ENCODE results near the gene RXRA.

RXRA gene

DNA sequence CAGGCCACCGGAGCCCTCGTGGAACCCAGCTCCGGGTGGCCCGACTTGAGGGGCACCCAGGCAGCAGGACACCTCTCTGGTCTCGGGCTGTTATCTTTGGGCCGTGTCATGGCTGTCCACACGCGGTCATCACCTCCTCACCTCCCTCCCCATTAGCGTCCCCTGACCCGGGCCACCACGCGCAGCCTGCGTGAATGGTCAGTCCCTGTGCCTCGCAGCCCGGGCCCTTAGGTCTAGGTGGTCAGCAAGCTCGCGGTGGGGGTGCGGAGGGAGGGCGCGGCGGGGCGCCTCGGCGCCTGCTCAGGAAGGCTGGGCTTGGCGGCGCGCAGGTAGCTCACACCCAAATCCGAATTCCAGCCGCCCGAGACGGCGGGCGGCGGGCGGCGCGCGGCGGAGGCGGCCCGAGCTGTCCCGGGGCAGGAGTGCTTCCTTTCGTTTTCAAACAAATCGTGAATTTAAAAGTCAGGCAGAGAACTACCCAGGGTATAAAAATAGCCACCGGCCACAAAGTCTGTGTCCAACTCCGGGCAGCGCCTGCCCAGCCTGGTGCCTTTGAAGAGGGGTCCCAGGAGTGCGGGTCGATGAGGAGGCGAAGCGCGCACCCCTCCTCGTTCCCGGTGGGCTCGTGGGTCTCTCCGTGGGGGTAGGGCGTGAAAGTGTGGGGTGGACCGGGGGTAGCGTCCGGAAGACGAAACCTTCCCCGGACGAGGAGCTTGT is 1.0 kb upstream of the RXRA start:
- FAIRE-seq, result no peak

DNA sequence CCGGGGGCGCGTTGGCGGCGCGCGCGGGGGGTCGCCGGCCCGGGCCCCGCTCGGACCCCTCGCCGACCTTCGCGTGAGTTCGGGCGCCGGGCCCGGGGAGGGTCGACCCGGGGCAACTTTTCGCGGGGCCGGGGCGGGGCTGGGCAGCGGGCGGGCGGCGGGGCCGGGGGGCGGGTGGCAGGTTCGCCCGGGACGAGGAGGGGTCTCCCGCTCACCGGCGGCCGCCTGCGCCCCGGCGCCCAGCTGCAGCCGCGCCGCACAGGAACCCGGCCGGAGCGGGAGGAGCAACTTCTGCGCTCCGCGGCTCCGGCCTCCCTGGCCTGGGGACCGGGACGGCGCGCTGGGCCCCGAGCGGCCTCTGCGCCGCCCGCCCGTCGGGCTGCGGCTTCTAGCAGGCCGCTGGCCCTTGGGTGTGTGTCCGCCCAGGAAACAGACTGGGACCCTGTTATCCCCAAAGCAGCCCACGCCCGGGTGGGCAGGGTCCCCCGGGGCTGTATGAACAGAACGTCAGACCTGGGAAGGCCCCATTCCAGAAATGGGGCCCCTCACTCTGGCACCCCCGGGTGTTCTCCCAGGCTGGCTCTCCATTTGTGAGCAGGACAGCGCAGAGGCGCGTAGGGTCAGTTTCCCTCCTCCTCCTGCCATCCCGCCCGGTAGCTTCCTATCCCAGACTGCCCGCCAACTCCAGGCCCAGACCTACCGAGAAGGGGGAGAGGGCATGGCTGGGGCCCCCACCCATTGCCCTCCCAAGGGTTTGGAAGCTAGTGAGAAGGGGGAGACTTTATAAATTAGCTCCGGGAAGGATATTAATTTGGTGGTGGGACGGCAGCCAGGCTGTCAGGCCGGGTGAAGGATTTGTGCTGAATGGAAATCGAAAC is 708 bp downstream of the RXRA start:
- FAIRE-seq, result no peak

DNA sequence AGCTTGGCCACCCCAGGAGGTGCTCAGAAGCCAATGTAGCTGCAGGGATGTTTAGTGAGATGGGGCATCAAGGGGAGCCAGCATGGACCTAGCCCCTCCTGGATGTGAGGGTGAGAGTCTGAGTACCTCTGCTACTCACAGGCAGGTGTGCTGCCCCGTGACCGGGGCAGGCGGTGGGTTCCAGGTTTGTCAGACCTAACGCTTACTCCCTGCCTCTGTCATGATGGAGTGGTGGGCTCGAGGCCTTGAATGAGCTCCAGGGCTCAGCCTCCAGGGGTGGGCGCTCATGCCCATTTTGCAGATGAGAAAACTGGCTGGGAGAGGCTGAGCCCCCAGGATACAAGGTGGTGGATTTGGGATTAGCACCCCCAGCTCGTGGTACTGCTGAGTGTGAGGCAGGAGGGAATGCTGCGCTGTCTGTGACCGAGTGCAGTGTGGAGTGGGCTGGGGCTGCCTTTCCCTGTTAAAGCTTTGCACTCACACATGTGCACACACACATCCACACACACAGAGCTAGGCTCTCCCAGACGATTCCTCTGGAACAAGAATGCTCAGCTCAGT is 1.5 kb downstream of the RXRA start:
- FAIRE-seq, result no peak

DNA sequence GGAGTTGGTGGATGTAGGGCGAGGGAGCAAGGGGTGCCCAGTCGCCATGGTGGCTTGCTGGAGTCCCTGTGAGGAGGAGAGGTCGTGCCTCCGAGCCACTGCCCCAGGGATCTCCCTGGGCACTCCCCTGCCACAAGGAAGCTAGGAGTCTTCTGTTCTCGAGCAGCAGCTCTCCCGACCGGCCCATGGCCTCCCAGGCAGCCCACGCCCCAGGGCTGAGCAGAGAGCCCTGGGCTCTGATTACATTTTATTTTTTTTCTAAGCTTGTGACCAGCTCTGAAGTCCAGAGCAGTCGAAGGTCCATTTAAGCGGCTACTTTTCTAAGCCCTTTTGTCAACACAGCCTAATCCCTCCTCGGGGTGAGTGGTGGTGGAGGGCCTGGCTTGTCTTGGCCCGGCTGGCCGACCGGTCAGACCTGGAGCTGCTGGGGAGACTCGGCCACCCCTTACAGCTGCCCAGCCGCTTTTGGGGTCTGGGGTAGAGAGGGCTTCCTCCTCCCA is 2.1 kb downstream of the RXRA start:
- FAIRE-seq, result no peak

DNA sequence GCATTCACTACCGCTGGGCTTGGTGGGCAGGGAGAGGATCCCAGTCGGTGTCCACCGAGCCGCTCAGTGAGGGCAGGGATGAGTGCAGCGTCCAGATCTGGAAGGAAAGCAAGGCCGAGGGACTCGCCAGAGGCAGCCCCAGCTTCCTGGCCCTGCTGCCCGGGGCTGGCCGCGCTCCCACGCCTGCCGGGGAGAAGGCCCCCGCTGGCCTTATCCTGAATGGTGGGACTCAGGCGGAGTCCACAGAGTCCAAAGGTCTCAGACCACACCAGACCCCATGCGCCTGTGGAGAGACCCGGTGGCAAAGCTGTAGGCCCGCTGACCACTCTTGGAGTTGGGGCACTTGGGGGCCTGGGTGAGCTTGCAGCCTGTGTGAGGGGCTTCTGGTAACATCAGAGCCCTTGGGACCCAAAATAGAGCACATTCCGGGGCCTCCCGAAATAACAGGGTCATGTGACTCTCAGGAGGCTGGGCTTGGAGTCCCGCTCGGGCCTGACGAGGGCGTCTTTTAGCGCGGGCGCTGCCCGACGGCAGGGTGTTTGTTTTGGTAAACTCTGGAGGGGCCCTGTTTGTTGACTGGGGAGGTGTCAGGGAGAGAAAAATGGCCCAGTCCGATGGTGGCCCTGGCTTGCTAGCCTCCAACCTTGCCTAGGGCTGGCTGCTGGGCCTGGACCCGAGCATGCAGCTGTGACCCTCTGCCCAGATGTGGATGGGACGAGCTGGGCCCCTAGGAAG is 2.8 kb downstream of the RXRA start:
- FAIRE-seq, result no peak

DNA sequence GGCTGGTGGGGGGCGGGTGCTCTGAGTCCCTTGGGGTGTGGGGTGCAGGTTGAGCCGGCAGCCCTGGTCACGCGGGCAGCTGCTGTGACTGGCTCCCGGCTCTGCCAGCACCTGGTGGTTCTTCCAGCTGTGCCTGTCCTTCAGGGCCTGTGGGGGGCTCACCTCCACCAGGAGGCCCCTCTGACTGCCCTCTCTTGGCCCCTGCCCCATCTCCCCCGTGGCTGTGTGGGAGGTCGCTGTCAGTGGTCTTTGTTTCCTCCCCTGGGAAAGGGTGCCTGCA is 3.3 kb downstream of the RXRA start:
- no peak for FAIRE-seq

DNA sequence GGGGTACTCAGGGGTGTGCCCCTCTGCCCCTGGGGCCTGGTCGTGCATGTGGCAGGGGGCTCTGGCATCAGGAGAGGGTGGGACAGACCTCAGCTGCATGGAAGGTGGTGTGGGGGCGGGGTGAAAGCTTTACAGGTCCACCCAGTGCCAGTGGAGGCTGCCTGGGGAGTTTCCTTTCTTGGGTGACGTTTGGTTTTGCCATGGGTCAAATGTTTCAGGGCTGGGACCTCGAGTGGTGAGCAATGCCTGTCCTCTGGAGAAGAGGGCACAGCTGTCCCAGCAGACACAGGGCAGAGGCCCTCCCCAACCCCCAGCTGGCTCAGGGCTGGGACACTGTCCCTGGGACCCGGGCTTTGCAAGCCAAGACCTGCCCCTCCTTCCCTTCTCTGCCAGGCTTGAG is 3.6 kb downstream of the RXRA start:
- FAIRE-seq, result no peak

DNA sequence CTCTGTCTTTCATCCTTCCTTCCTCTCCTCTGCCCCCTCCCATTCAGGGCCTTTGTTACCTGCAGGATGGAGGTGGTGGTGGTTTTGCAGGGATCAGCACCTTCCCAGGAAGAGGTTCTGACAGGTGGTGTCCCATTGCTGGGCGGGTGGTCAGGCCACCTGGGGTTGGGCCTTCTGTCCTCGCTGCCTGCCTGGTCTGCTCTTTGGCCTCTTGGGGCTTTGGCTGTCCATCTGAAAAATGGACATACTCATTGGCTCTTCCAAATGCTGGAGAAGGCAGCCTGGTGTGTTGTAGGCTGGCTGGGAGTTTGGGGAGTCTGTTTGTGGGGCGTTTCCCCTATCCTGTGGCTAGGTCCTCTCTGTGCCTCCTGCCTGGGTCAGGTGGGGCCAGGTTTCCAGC is 4.3 kb downstream of the RXRA start:
- no peak for FAIRE-seq

DNA sequence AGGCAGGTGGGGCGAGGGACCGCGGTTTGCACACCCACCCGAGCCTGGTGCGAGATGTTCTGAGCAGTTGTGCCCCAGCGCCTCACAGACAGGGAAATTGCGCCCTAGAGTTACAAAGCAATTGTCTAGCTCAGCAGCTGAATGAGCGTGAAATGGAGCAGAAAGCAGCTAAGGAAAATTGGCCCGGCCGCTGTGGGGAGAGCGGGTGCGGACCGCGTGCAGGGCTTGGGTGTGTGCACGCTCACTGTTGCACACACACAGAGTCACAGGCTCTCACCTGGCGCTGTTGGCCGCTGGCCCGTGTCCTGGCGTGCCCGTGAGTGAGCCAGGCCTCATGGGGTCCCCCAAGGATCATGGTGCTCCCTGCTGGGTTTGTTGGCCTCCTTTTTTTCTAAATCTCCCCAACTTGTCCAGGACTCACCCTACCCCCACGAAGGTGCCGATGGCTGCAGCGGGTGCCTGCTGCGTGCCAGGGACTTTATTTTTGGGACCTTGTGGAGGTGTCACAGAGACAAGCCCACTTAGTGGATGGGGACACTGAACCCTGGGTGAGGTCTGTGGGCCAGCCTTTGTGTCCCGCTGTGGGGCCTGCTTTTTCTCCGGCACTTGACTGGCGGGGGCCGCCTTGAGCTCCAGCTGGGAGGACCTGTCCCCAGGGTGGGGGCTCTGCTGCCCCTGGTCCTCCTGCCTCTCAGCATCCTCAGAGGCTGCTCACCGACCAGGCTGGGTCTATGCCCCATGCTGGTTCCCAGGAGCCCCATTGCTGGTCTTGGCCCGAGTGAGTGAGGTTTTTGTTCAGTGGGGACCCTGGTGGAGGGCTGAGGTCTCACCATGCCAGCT is 5.2 kb downstream of the RXRA start:
- no peak for FAIRE-seq

DNA sequence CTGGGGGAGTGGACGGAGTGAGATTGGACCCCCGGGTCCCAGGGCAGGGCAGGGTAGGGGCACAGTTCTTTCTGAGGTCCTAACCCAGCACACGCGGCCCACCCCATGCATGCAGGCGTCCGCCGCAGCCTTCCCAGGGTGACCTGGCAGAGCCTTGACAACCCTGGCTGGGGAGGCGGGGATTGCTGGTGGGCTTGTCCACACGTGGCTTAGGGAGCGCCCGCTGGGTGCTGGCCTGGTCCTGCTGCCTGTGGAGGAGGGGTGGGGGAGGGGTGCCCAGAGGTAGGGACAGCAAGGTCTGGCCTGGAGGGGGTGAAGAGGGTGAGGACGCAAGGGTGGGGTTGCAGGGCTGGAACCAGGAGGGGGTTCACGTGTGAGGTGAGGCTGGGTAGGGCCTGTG is 6.0 kb downstream of the RXRA start:
- no peak for FAIRE-seq

DNA sequence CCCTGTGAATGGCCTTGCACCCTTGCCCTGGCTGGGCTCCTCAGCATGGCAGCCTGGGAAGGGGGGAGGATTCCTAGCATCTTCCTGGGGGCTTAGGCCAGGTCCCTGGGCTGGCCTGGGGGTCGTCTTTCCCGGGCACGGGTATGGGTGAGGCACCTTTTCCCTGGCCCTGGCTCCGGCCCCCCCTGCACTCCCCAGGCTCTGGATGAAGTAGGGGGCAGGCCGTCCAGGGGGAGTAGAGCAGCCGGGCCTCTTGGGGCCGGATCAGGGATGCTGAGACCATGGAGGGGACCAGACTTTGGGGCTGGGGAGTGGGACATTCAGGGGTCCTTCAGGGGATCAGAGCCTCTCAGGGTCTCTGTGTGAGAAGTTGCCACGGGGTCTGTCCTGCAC is 6.6 kb downstream of the RXRA start:
- no peak for FAIRE-seq

DNA sequence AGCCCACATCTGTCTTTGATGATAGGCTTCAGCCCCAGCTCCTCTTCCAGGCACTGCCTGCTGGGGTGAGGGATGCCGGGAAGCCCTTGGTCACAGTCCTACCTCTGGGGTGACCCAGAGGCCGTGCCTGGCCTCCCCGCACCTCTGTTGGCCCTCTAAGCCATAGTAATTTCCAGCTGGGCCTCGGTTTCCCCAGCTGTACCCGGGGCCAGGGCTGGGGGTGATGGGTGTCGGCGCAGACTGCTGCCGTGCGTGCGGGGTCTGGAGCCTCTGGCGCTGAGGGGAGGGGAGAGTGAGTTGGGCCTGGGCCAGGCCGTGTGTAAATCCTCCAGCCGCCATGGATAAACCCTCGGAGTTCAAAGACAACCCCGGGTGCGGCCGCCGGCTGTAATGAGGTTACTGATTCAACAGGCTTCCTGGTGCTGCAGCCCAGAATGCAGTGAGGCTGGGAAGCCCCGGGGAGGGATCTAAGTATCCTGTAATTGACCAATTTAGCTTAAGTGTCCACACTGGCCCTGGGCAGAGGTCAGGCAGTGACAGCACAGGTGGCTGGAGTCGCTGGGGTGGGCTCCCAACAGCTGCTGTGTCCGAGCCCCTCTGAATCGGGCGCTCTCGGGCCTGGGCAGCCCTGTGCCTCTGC is 7.1 kb downstream of the RXRA start:
- FAIRE-seq, result no peak

DNA sequence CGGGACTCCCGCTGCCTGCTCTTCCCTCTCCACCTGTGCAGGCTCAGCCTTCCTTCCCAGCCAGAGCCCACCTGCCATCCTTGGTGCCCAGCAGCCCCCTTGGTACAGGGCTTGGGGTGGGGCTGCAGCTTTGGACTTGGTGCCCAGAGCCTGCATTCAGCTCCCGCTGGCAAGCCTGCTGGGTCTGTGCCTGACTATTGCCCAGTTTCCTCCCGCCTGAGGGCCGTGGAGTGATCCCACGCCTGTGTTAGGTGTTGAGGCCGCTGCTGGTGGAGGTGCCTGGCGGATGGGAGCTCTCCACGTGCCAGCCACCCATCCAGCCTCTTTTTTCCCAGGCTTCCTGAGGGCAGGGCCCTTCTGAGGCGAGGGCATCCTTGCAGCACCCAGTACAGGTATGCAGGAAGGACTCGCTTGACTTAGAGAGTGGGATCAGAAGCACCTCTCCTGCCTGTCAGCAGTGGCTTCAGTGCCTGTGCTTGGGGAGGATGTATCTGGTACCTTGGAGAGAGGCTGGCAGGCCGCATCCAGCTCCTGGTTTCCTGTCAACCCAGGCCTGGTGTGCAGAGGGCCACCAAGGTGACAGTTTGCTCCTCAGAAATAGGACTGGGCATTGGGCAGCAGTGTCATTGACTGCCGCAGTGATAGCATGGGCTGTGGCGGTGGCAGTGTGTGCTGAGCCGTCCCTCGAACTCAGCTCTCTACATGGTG is 7.8 kb downstream of the RXRA start:
- FAIRE-seq, result no peak

DNA sequence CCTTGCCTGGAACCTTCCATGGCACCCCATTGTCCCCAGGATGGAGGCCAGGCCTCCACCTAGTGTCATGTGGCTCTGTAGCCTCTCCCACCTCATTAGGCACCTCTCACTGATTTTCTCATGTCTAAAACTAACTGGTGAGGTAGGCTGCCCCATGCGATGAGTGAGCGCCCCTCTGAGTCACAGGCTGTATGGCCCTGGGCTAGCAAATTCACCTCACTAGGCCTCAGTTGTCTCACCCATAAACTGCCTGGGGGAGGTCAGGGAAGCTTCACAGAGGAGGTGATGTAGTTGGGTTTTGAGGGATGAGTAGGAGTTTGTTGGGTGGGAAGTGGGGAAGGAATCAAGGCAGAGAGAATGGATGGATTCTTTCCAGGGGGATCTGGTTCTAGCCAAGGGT is 8.8 kb downstream of the RXRA start:
- FAIRE-seq, result no peak

DNA sequence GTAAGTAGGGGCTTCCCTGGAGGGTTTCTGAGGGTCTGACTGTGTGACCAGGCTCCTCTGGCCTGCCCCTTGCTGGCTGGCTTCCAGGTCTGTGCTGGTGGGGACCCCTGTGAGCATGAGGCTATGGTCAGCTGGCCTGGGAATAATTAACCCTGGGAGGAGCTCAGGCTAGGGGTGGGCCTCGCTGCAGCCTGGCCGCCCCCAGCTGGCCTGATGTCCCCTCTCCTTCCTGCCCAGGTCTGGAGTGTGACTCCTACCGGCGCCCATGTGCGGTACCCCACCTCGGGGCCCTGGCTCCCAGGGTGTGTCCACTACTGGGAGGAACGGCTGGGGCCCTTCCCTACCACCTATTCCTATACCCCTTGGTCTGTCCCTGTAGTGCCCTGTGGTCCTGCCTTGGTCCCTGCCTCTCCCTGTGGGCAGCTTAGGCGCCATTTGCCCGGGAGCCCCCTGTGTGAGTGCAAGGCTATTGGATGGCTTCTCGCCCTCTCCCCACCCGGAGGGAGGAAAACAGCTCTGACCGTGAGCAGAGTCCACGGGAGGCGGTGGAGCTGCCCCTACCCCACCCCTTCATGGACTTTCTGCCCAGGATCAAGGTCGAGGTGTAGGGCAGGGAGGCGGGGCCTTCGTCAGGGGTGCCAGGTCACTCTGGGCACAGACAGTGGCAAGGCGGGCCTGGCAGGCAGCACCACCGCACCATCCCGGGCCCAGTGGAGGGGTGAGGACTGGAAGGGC is 9.4 kb downstream of the RXRA start:
- no peak for FAIRE-seq

DNA sequence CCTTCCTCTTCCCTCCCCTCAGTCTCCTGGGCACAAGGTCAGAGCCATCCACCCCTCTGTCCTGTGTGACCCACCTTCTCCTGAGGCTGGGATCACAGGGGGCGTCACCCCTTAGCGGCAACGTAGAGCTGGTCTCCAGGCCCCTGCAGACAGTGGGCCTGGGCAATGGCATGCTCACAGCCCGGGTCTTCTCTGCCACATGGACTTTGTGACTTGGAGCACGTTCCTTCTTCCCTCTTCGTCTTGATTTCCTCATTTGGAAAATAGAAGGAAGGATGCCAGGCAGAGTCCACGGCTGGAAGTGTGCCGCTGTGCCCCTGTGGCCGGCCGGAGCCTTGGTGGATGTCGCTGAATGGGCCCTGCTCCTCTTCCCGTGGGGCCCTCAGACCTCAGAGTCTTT is 10.0 kb downstream of the RXRA start:
- no peak for FAIRE-seq

DNA sequence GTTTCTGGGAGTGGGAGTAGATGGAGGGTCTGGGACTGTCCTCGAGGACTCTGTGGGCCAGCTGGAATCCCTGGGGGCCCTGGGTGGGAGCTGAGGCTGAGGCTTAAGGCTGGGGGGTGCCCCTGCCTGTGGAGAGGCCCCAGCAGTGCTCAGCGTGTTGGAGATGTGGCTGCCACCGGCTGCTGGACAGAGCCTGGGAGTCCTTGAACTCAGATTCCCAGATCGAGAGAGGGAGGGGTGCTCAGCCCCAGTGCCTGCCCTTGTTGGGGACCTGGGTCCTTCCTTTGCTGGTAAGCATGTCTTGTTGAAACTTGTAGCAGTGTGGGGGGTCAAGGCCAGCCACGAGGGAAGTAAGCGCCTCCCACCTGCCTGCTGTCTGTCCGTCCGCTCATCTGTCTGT is 10.7 kb downstream of the RXRA start:
- no peak for FAIRE-seq

DNA sequence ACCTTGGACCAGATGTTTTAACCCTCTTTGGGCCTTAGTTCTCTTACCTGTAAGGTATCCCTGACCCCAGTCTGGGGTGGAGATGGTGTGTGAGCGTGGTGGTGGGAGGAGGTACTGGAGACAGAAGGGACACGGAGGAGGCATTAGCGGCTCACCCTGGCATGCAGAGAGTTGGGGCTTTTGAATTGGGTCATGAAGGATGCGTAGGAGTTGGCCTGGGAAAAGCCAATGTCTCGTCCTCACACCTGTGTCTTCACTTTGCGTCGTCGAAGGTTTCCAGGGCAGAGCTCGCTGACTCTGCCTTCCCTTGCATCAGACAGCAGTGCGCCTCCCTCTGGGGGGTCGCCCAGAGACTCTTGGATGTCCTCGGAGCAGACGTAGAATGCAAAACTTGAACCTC is 11.2 kb downstream of the RXRA start:
- FAIRE-seq, result no peak

DNA sequence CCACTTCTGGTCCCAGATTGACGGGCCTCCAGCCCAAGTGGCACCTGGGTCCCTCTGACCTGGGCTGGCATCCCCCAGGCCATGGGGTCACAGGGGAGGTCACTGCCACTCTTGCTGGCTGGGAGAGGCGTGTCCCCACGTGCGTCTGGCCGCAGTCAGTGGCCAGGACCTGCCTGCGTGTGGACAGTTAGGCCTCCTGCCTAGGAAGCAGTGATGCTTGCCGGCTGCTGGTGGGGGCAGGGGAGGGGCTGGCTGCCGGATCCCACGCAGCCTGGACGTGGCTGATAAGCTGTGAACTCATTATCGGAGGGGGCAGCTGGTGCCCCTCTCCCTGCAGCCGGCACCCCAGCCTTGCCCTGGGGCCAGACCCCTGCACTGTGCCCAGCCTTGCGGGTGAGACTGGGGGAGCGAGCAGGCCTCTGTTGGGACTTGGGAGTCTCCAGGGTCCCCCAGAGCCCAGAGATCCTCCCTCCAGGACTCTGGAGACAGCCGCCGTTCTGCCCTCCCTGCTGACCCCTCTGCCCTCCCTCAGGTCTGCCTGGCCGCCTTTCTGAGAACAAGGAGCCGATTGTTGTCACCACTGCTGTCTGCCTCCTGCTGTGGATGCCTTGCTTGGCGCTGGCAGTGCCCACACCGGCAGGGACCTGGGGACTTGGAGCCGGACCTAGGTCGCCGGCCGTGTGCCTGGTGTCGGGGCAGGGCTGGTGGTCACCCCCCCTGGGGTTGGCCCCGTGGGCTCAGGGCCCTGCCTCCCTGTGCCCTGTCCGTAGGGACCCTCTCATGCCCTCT is 12.3 kb downstream of the RXRA start:
- no peak for FAIRE-seq
